ENCODE data around the gene EPS8L3. TPM values are rescaled to one million over a fixed set of nuclear protein-coding genes. Genes with fewer than 3 reads are reported as not detected.

The EPS8L3 gene
- total and polyA plus RNA-seq, 9 of the 15 experiments (the other 6 are each of a cell fraction or from before 2014, with no cell fraction given): 0.09 to 0.42 (median 0.14) TPM; not detected in 5

- no peaks in the 10 kb centered on the region for H3K27me3 ChIP-seq (ENCODE audit: control insufficient read depth in 2 of 2, insufficient read depth in 2 of 2, low read length in 2 of 2)
- no peaks in the 10 kb centered on the region for H3K36me3 ChIP-seq (ENCODE audit: control insufficient read depth, insufficient read depth, low read length)
- no peak overlapping the region for H3K4me3 ChIP-seq
- no peak overlapping the region for H2AFZ ChIP-seq (ENCODE audit: low read depth, low read length)
- no peak for TF ChIP-seq MEF2A (IDR thresholded peaks at IDR 0.05; ENCODE audit: control insufficient read depth, low read depth, low read length)
- no peak for TF ChIP-seq FUS (optimal IDR thresholded peaks at IDR 0.05; ENCODE audit: low read depth, low read length)
- TF ChIP-seq CBFA2T3 (IDR thresholded peaks at IDR 0.05): no peak
- TF ChIP-seq TCF7L2 (IDR thresholded peaks at IDR 0.05; ENCODE audit: low read depth, low read length): no peak
- peak; percentile 94 for TF ChIP-seq PCBP1 (IDR thresholded peaks at IDR 0.05; ENCODE audit: low read depth, low read length, poor library complexity, severe bottlenecking)
- TF ChIP-seq U2AF2 (optimal IDR thresholded peaks at IDR 0.05; ENCODE audit: low read depth, low read length): no peak
- no peak for TF ChIP-seq TCF15 (CRISPR knock-in tag; IDR thresholded peaks at IDR 0.05)
- TF ChIP-seq PCBP2 (IDR thresholded peaks at IDR 0.05; ENCODE audit: low read depth, low read length, poor library complexity, severe bottlenecking): peak; percentile 90
- TF ChIP-seq POLR2A (conservative IDR thresholded peaks at IDR 0.05): no peak
- no peak for TF ChIP-seq FOXK2 (conservative IDR thresholded peaks at IDR 0.05 in 1 of 2, IDR thresholded peaks at IDR 0.05 in 1 of 2; ENCODE audit: low read depth in 2 of 2)
- no peak for TF ChIP-seq SP1 (CRISPR knock-in tag; IDR thresholded peaks at IDR 0.05)
- no peak for TF ChIP-seq ZBTB1 (CRISPR knock-in tag; IDR thresholded peaks at IDR 0.05; ENCODE audit: borderline replicate concordance, low read depth)
- ATAC-seq (no peak), FAIRE-seq (no peak), DNase-seq (ENCODE audit: extremely low read depth in 1 of 4, low spot score in 3 of 4) (no peak)
- H4K20me1 ChIP-seq (replicated peaks; ENCODE audit: control insufficient read depth, insufficient read depth, low read length): no peaks in the 10 kb centered on the region
- POLR2A ChIA-PET: interaction anchor here (1.1 to 1.3 kb wide), 3 partner anchors 9 to 193 kb away, joined by 3 to 4 read pairs (median 3); no protein-coding TSS in a partner anchor
- H3K4me2 ChIP-seq (ENCODE audit: insufficient read depth, low read length): peak overlapping the region; percentile 48; the same call in 1 of the 2 replicates
- peaks cover 0 to 16% of the 10 kb centered on the region in 2 experiments; a peak in 3 of 5 replicates for H3K4me1 ChIP-seq (replicated peaks in 1 of 2; ENCODE audit: control insufficient read depth in 2 of 2, insufficient read depth in 2 of 2, low read length in 2 of 2)
- H3K27ac ChIP-seq (ENCODE audit: extremely low read depth, low read depth, low read length): 0 out of 3 replicates have a peak overlapping the region, but pooled peaks have one; percentile 15
- H3K9me3 ChIP-seq (replicated peaks; ENCODE audit: control insufficient read depth, insufficient read depth, low read depth, low read length): peaks cover 11% of the 10 kb centered on the region
- 82% methylated on average over 4 of the region's 5 CpGs for WGBS (ENCODE audit: insufficient coverage, low coverage, missing lambda C conversion rate)
- no peaks in the 10 kb centered on the region for H3K9me1 ChIP-seq (ENCODE audit: control insufficient read depth, insufficient read depth, low read length)
- H3K9ac ChIP-seq (ENCODE audit: insufficient read depth in 1 of 2, low read depth in 2 of 2, low read length in 2 of 2): no peak overlapping the region
- BruUV-seq (replicated peaks): no TSS peak
- in situ Hi-C loops (cut with MboI) (no loop called here), intact Hi-C loops (cut with micrococcal nuclease) (no loop called here)
- H3K79me2 ChIP-seq (ENCODE audit: control insufficient read depth, insufficient read depth, low read length): no peaks in the 10 kb centered on the region
- CTCF ChIA-PET (ENCODE audit: low intra/inter-chr PET ratio): no interaction called here
Observed at GRCh38 chr1:109724933-109725332, 38.8 kb downstream of the EPS8L3 start.
